Measurements from ENCODE around the gene ATP2C2.

Gene ATP2C2

DNA sequence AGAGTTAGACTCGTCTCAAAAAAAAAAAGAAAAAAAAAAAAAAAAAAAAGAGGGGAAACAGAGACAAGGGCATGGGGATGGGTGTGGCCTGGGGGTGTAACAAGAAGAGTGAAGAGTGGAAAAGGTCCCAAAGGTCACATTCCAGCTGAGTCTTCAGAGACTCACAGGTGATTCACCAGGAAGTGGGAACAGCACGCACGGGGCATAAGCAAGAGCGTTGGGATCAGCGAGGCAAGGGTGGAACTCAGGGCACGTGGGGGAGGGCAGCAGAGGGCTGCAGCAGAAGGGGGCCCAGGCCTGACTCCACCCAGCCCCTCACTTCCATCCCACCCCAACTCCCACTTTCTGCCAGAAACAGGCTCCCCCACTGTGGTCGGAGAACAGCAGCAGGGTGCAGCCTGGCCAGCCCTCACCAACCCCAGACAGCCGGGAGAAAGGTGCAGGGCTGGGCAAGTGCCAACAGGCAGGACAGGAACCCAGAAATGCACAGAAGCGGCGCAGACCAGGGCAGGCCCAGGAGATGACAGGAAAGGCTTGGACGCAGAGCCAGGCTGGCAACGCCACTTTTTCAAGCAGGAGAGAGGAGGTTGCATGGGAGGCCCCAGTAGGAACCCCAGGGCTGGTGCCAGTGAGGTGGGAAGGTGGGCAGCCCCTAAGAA lies 132.9 kb downstream of the ATP2C2 start:
- no peak for DNase-seq

DNA sequence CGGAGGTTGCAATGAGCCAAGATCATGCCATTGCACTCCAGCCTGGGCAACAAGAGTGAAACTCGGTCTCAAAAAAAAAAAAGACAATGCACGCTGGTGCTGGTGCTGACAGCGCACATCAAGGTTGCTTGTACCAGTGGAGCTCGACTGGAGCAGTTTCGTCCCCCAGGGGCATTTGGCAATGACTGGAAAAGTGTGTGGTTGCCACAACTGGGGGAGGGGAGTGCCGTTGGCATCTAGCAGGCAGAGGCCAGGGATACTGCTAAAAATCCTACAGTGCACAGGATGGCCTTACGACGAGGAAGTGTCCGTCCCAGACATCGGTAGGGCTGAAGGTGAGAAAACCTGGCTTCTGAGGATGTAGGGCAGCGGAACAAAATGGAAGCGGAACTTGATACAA lies 133.7 kb downstream of the ATP2C2 start:
- no peak for DNase-seq

DNA sequence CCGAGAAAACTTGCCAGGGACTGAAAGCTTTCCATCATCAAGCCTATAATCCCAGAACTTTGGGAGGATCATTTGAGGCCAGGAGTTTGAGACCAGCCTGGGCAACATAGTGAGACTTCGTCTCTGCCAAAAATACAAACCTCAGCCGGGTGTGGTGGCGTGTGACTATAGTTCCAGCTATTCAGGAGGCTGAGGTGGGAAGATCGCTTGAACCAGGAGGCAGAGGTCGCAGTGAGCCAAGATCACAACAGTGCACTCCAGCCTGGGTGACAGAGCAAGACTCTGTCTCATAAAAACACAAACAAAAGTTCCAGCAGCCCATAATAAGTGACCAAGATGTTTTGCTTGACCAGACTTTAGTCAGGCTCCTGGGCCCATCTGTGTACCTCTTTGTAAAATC lies 134.2 kb downstream of the ATP2C2 start:
- no peak for DNase-seq

- DNase-seq, result no peak
Observed at GRCh38 chr16:84503751-84504395, 135.5 kb downstream of the ATP2C2 start.

DNA sequence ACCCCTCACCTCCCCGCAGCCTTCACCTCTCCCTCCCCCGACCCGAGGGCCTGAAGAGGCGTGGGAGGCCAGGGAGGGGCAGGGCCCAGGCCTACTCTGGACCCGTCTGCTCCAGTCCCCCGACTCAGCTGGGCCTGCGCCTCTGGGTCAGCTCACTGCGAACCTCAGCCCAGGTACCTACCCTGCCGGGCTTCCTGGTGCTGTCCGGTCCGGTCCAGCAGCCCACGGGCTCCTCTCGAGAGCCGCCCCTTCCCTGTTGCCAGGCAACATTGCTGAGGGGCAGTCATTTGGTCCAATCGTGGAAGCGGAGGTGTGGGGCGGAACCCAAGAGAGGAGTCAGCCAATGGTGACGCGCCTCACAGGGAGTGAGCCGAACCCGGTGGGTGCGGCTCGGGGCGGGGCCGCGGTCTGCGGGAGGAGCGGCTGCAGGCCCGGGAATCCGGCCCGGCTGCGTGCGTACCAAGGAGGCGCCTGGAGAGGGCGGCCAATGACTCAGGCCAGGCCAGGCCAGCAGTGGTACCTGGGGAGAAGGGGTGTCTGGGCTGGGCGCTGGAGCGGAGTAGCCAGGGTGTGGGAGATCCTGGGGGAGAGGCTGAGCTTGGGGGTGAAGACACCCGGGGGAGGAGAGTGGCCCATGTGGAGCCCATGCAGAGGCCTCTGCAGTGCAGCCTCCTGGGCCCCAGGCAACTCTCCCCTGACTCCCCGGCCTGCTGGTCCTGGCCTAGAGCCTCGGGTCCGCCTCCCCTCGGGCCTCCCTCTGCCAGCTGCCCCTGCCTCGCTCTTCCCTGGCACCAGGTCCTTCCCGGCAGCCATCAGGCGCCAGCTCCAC lies 136.3 kb downstream of the ATP2C2 start, which contains the start of gene MEAK7:
MEAK7 (minus strand) TSS at position 240 of the 829 bp plus-strand sequence. CDS start 6,573 bp downstream, outside the sequence.
- DNase-seq, result peak; percentile 98

DNA sequence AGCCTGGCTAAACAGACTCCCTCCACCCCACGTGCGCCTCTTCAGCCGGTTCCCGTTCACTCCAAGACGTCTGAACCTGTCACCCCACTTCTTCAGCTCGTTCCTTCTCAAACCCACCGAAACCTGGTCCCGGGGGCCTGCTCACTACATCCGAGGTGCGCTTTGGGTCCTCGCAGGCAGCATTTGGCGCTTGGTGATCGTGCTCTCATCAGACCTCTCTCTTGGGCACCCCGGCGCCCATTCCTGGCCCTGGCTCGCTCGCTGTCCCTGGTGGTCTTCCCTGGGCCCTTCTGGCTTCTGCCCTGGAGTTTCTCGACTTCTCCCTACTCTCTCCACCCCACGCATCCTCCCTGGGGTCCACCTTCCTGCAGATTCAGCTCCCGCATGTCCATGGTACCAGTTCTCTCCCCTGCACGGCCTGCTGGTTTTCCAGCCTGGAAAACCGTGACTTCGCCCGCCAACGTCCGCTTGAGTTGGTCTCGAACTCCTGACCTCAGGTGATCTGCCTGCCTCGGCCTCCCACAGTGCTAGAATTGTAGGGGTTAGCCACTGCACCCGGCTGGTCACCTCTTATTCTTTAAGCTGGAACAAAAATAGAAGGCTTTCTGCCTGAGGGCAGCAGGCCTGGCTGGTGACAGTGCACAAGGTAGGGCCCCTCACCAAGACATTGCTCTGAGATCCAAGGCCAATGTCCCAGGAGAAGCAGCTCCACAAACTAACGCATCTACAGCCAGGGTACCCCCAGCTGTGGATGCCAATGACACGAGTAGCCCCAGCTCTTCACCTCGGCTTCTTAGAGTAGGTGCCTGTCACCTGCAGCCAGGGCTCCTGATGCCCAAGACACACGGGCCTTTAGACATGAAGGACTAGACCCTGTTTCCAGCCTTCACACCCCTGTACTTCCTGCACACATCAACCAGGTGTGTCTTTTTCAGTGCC lies 137.2 kb downstream of the ATP2C2 start:
- DNase-seq, result no peak

DNA sequence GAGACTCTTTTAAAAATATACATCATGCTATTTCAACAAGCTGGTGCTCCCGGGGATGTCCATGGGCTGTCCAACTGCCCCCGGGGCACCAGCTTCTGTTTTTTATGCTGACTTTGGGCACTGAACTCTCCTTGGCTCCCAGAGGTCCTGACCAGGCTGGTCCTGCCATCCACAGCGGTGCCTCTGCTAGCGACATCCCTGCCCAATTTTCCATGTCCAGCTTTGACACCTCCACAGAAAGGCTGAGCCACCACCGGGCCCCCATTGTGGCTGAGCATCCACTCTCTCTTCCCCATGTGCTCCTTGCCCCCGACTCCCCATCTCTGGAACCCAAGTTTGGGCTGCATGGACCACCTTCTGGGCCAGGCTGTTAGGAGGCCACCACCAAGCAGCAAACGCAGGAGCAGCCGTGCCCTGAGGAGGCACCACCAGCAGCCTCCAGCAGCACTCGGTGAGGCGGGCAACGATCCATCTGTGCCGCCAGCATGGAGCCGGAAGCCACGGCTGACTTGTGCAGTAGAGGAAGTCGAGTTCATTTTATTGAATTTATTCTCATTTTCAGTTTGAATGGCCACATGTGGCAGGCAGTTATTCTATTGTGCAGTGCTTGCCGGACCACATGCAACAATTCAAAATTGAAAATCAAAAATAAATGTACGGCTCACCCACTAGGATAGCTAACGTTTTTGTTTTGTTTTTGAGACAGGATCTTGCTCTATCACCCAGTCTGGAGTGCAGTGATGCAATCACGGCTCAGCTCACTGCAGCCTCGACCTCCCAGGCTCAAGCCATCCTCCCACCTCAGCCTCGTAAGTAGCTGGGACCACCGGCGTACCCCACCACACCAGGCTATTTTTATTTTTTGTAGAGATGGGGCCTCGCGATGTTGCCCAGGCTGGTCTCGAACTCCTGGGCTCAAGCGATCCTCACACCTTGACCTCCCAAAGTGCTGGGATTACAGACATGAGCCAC lies 139.0 kb downstream of the ATP2C2 start:
- DNase-seq, result peak; percentile 28

DNA sequence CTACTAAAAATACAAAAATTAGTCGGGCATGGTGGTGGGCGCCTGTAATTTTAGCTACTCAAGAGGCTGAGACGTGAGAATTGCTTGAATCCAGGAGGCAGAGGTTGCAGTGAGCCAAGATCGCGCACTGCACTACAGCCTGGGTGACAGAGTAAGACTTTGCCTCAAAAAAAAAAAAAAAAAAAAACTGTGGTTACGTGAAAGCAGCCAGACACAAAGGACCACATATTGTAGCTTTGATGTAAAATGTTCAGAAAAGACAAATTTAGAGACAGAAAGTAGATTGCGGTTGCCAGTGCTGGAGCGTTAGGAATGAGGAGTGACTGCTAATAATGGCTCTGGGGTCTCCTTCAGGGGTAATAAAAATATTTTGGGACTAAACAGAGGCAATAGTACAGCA lies 140.2 kb downstream of the ATP2C2 start:
- DNase-seq, result peak; percentile 48

DNA sequence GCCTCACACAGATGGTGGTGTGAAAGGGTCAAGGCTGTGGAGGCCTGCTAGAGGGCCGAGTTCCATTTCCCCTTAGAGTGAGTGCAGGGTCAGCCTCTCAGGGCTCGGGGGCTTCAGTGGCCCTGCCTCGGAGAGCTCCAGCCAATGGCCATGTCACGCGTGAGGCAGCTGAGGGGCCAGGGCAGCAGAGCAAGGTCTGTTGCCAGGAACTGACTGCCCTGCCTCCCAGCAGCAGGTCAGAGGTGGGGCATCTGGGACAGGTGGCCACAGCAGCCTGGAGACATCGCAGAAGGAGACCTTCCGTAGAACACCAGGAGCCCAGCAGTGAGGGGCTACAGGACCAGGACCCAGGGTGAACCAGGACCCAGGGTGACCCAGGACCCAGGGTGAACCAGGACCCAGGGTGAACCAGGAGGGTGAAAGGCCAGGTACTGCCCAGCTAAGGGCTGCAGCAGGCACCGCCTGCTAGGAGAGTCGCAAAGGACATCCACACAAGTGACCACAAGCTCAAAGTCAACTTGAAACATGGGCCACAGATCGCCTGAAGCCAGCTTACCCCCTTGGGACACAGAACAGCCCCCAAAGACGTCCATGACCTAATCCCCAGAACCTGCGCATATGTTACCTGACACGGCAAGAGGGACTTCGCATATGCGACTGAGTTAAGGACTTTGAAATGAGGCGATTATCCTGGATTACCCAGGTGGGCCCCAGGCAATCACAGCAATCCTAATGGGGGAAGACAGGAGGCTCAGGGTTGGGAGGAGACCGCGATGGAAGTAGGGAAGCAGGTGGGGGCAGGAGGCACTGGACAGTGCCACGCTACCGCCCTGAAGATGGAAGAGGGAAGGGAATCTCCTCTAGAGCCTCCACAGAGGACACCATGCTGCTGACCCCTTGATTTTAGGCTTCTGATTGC lies 141.0 kb downstream of the ATP2C2 start:
- DNase-seq, result no peak

DNA sequence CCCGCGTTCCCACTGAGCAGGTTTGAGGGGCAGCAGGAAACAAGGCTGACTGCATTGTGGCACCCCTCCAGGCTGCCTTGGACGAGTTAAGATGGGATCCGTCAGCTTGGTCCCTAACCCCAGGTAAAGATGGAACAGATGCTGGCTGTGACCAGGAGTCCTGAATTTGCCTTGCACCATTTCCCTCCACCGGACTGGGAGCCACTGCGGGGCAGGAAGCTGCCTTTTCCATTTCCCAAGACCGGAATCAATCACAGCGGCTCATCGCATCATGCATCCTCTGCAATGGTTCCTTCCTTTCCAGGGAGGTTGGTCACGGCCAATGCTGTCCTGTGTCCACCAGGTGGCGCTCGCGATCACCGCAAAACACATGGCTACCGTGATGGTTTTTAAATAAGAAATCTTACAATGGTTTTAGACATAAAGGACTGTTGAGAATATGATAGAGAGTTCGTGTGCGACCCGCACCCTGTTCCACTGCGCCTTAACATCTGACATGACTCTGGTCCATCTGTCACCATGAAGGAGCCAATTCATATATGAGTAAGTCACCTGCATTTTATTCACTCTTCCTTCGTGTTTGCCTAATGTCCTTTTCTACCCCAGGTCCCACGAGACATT lies 143.0 kb downstream of the ATP2C2 start:
- peak; percentile 86 for DNase-seq

GRCh38 chr16:84511831-84512230 lies 143.5 kb downstream of the ATP2C2 start:
- no peak for DNase-seq

- DNase-seq, result no peak
Observed at GRCh38 chr16:84513123-84513522, 144.8 kb downstream of the ATP2C2 start.

GRCh38 chr16:84513666-84514065 lies 145.3 kb downstream of the ATP2C2 start:
- DNase-seq, result no peak

Measured in CD4-positive, alpha-beta T cell treated with Interleukin-21 for 1 hour (primary cell).